Effector memory CD4-positive, alpha-beta T cell (primary cell): Measurements from ENCODE around the gene ESRP2.

Experiments used
- DNase-seq, 3 donors: peaks; one replicate each; pipeline ENCODE4 v3.0.0-alpha.2; 2020
- H3K27ac ChIP-seq: 2 replicates; pipeline ENCODE4 v1.7.0; 2013; ENCODE audit warnings: mild to moderate bottlenecking, low read length, moderate library complexity; ENCODE audit not compliant: insufficient read depth, poor library complexity, severe bottlenecking
- H3K27me3 ChIP-seq: replicated peaks from 2 replicates; pipeline ENCODE4 v1.7.0; 2013; ENCODE audit warnings: mild to moderate bottlenecking, low read length; ENCODE audit not compliant: insufficient read depth, control insufficient read depth, poor library complexity, severe bottlenecking
- H3K36me3 ChIP-seq: 2 replicates; pipeline ENCODE4 v1.7.0; 2013; ENCODE audit warnings: mild to moderate bottlenecking, low read length, moderate library complexity; ENCODE audit not compliant: control insufficient read depth, insufficient read depth
- H3K4me1 ChIP-seq: 2 replicates; pipeline ENCODE4 v1.7.0; 2013; ENCODE audit warnings: low read length, mild to moderate bottlenecking; ENCODE audit not compliant: control insufficient read depth, insufficient read depth, poor library complexity, severe bottlenecking
- H3K4me3 ChIP-seq: 2 replicates; pipeline ENCODE4 v1.7.0; 2013; ENCODE audit warnings: low read length, low read depth, mild to moderate bottlenecking; ENCODE audit not compliant: insufficient read depth, poor library complexity, severe bottlenecking
- H3K9me3 ChIP-seq: 2 replicates; pipeline ENCODE4 v1.7.0; 2013; ENCODE audit warnings: mild to moderate bottlenecking, low read length, moderate library complexity; ENCODE audit not compliant: control insufficient read depth

Gene ESRP2

DNA sequence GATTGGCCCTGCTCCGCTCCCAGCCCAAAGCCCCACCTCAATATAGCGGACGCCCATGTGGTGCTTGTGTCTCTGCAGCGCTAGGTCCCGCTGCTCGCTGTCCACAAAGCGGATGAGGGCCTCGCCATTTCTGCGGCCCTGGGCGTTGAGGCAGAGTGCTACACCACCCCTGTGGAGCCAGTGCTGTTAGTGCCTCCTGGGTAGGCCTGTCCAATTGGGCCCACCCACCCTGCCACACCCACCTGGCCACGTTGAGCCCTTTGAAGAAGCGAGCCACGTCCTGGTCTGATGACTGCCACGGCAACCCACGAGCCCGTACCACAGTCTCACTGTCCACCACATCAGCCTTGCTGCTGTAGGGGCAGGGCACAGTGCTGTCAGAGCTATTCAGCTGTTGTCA is 3.6 kb downstream of the ESRP2 start:
- no peaks in the 10 kb centered on the region for H3K27me3 ChIP-seq
- no peak overlapping the region for H3K27ac ChIP-seq
- no peak overlapping the region for H3K4me3 ChIP-seq
- H3K4me1 ChIP-seq: peaks cover 11% of the 10 kb centered on the region
- peaks cover 12% of the 10 kb centered on the region for H3K36me3 ChIP-seq
- no peaks in the 10 kb centered on the region for H3K9me3 ChIP-seq
- no peak for DNase-seq

- no peak for DNase-seq
- Histone ChIP-seq H3K36me3 (peaks cover 12% of the 10 kb centered on the region), H3K27me3 (no peaks in the 10 kb centered on the region), H3K9me3 (no peaks in the 10 kb centered on the region), H3K27ac (no peak overlapping the region), H3K4me3 (no peak overlapping the region), H3K4me1 (peaks cover 10% of the 10 kb centered on the region)
Measured at GRCh38 chr16:68231384-68232136, 4.4 kb downstream of the ESRP2 start.

- Histone ChIP-seq H3K4me1 (peaks cover 13% of the 10 kb centered on the region), H3K36me3 (peaks cover 17% of the 10 kb centered on the region), H3K27ac (no peak overlapping the region), H3K9me3 (no peaks in the 10 kb centered on the region), H3K4me3 (no peak overlapping the region), H3K27me3 (no peaks in the 10 kb centered on the region)
- DNase-seq: no peak
Measured at GRCh38 chr16:68230956-68231355, 5.0 kb downstream of the ESRP2 start.

- Histone ChIP-seq H3K4me3 (no peak overlapping the region), H3K4me1 (peaks cover 13% of the 10 kb centered on the region), H3K27ac (no peak overlapping the region), H3K9me3 (no peaks in the 10 kb centered on the region), H3K27me3 (no peaks in the 10 kb centered on the region), H3K36me3 (peaks cover 17% of the 10 kb centered on the region)
- DNase-seq: no peak
Measured at GRCh38 chr16:68230176-68230571, 5.8 kb downstream of the ESRP2 start.

DNA sequence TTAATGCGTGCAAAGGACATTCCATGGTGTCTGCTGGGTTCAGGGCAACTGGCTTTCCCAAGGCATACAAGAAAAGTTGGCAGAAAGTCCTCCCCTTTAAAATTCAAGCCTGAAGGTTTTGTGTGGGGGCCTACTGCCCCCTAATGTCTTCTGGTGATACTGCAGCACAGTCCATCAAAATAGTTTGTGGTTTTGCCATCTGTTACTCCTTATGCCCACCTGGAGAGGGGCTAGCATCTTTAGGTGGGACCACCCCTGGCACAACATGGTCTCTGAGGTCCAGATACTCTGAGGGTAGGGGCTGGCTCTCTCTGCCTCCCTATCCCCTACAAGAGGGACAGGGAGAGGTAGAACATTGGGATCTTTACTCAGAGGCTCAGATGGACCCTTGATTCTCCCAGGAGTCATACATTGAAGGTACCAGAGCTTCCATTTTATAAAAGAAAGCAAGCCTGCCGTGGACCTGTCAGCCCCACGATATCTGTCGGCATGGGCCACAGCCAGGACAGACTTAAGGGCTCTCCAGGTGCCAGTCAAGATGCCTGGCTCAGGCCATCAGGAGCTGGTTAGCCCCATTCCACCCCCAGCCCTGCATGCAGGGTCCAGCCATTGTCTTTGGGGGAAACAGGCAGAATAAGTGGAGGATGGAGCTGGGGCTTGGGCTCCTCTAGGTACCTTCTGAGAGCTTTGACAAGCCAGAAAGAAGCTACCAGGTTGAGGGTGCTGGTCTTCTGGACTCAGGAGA is 6.3 kb downstream of the ESRP2 start:
- H3K4me3 ChIP-seq: no peak overlapping the region
- H3K36me3 ChIP-seq: peaks cover 17% of the 10 kb centered on the region
- no peak for DNase-seq

DNA sequence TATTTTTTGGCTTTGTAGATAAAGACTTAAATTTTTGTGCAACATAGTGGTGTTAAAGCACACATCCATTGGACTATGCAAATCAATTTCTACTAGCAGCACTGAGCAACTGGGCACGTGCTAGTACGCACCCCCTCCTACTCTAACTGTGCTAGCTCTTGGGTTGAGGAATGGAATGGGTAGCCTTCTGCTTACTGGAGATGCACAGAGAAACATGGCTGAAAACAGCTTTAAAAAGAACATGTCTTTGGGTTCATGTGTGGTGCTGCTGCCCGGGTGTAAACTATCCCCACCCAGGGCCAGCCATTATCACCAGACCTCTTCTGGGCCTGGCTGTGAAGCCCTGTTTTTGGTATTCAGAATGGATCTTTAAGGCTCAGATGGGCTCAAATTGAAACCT is 7.3 kb downstream of the ESRP2 start:
- no peak for DNase-seq
- Histone ChIP-seq H3K36me3 (peaks cover 17% of the 10 kb centered on the region), H3K27ac (peak overlapping the region; percentile 3), H3K27me3 (no peaks in the 10 kb centered on the region), H3K4me3 (no peak overlapping the region), H3K9me3 (no peaks in the 10 kb centered on the region), H3K4me1 (peaks cover 13% of the 10 kb centered on the region)

More for the DNA sequence above, 6.3 kb downstream of the ESRP2 start:
- Histone ChIP-seq H3K4me1 (peaks cover 13% of the 10 kb centered on the region), H3K27ac (peak overlapping the region; percentile 3), H3K27me3 (no peaks in the 10 kb centered on the region), H3K9me3 (no peaks in the 10 kb centered on the region)

GRCh38 chr16:68227850-68228553 is 7.9 kb downstream of the ESRP2 start:
- peaks cover 17% of the 10 kb centered on the region for H3K36me3 ChIP-seq
- no peaks in the 10 kb centered on the region for H3K27me3 ChIP-seq
- peak overlapping the region; percentile 3 for H3K27ac ChIP-seq
- DNase-seq: no peak
- peaks cover 13% of the 10 kb centered on the region for H3K4me1 ChIP-seq
- no peak overlapping the region for H3K4me3 ChIP-seq
- H3K9me3 ChIP-seq: no peaks in the 10 kb centered on the region

- Histone ChIP-seq H3K4me3 (no peak overlapping the region), H3K27ac (peak overlapping the region; percentile 35), H3K36me3 (peaks cover 22% of the 10 kb centered on the region), H3K27me3 (no peaks in the 10 kb centered on the region), H3K9me3 (no peaks in the 10 kb centered on the region), H3K4me1 (peaks cover 13% of the 10 kb centered on the region)
- DNase-seq: no peak
Measured at GRCh38 chr16:68227183-68227793, 8.6 kb downstream of the ESRP2 start.

DNA sequence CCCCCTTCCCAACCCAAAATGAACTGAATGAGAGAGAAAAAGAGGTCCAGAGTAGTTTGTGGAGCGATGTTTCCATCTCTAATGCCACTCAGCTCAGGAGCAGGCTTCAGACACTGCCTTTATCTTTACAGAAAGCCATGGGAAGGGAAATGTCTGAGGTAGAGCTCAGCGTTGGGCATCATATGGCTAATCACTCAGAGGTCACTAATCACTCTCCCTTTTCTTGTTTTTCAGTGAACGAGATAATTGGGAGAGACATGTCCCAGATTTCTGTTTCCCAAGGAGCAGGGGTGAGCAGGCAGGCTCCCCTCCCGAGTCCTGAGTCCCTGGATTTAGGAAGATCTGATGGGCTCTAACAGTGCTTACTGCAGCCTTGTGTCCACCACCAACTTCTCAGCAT is 9.8 kb downstream of the ESRP2 start:
- Histone ChIP-seq H3K36me3 (peaks cover 28% of the 10 kb centered on the region), H3K9me3 (no peaks in the 10 kb centered on the region), H3K4me3 (no peak overlapping the region), H3K4me1 (peaks cover 13% of the 10 kb centered on the region), H3K27me3 (no peaks in the 10 kb centered on the region), H3K27ac (no peak overlapping the region)
- no peak for DNase-seq
